Panc1 (cell line): Measurements from ENCODE around the gene PXMP2. TPM values are rescaled to one million over a fixed set of nuclear protein-coding genes. Genes with fewer than 3 reads are reported as not detected.

Source experiments
- ATAC-seq: fragments of 200-7000 bp; cut with Tn5 transposase; 2 replicates; pipeline ENCODE4 v1.9.1; 2020; ENCODE audit warnings: mild to moderate bottlenecking, moderate library complexity
- BruUV-seq: library from RNA; stranded (reverse); fragments of 400-500 nt; replicated peaks from 2 replicates; lab custom pipeline; 2021; lab: Mats Ljungman, UMichigan
- CTCF ChIA-PET: fragments of 300-600 bp; sonication (Branson Sonifier 250); formaldehyde crosslinking; loops from one replicate; lab custom pipeline; 2022; ENCODE audit warnings: antibody characterized with exemption; lab: Charles Lee
- POLR2A ChIA-PET: fragments of 300-600 bp; sonication (Branson Sonifier 250); formaldehyde crosslinking; loops from one replicate; lab custom pipeline; 2022; ENCODE audit warnings: antibody characterized with exemption; lab: Charles Lee
- DNase-seq: peaks from one replicate; pipeline ENCODE4 v3.0.0-alpha.2; 2010; ENCODE audit warnings: low read depth, low spot score
- H3K27ac ChIP-seq: 2 replicates; pipeline ENCODE4 v1.5.1; 2011; ENCODE audit warnings: mild to moderate bottlenecking, low read length, inconsistent platforms
- H3K27me3 ChIP-seq: fragments of 200-500 bp; sonication (Bioruptor generic); 2 replicates; pipeline ENCODE4 v1.6.0; 2014; ENCODE audit warnings: low read length, inconsistent platforms; ENCODE audit not compliant: control insufficient read depth, insufficient read depth
- H3K36me3 ChIP-seq: fragments of 200-500 bp; sonication (Bioruptor generic); 2 replicates; pipeline ENCODE4 v1.5.1; 2014; ENCODE audit warnings: inconsistent platforms, mild to moderate bottlenecking, low read length, moderate library complexity; ENCODE audit not compliant: control insufficient read depth, insufficient read depth
- H3K4me1 ChIP-seq: 2 replicates; pipeline ENCODE4 v1.5.1; 2011; ENCODE audit warnings: inconsistent platforms, mild to moderate bottlenecking, low read length, moderate library complexity; ENCODE audit not compliant: control insufficient read depth, insufficient read depth
- H3K4me3 ChIP-seq, 2 experiments: 2 replicates each; pipeline ENCODE4 v1.5.1; 2011 to 2012; ENCODE audit warnings: low read depth in 2 of 2, low read length in 2 of 2, mild to moderate bottlenecking in 2 of 2, inconsistent platforms in 1 of 2, moderate library complexity in 1 of 2
- H3K9me3 ChIP-seq: fragments of 200-500 bp; sonication (Bioruptor generic); 2 replicates; pipeline ENCODE4 v1.5.1; 2014; ENCODE audit warnings: low read depth, mild to moderate bottlenecking, inconsistent platforms, low read length, moderate library complexity; ENCODE audit not compliant: control insufficient read depth, insufficient read depth
- CTCF ChIP-seq: fragments of 450-650 bp; IDR thresholded peaks from 2 replicates; pipeline ENCODE4 v1.5.1; 2017; ENCODE audit warnings: mild to moderate bottlenecking
- POLR2AphosphoS5 ChIP-seq: IDR thresholded peaks from 2 replicates; pipeline ENCODE4 v1.6.1; 2012; ENCODE audit warnings: mild to moderate bottlenecking, low read depth, low read length, moderate library complexity
- REST ChIP-seq, 2 experiments: IDR thresholded peaks; 2 replicates each; pipeline ENCODE4 v1.6.1; 2011 to 2012; ENCODE audit warnings: low read depth in 2 of 2, control low read depth in 1 of 2, low read length in 1 of 2, mild to moderate bottlenecking in 1 of 2, moderate library complexity in 1 of 2; ENCODE audit not compliant: insufficient read depth in 1 of 2
- SIN3A ChIP-seq: IDR thresholded peaks from 2 replicates; pipeline ENCODE4 v1.6.1; 2012; ENCODE audit warnings: low read depth, mild to moderate bottlenecking, low read length, moderate library complexity, borderline replicate concordance; ENCODE audit not compliant: insufficient read depth
- TCF7L2 ChIP-seq: IDR thresholded peaks from 2 replicates; pipeline ENCODE4 v1.6.1; 2011; ENCODE audit warnings: mild to moderate bottlenecking, low read depth, low read length, inconsistent platforms
- in situ Hi-C: cut with HindIII; loops from 2 replicates; pipeline ENCODE4 v1.10.0; 2016; ENCODE audit warnings: low sequenced_read_pairs, low pct_unique_long_range_greater_than_20kb
- intact Hi-C: fragments of 100-400 bp; cut with micrococcal nuclease; formaldehyde crosslinking; loops from one replicate; pipeline ENCODE4 v1.10.0; 2022; ENCODE audit not compliant: unreplicated experiment
- total RNA-seq: library from RNA; stranded (reverse); gene quantifications from one replicate; pipeline ENCODE4 v1.2.1, GENCODE V29; 2021; ENCODE audit not compliant: unreplicated experiment

Gene PXMP2
- total RNA-seq, 1 experiment from 2014 or later = 21.3 TPM

GRCh38 chr12:132665149-132665491 lies 22.3 kb upstream of the PXMP2 start:
- DNase-seq = no peak
- Histone ChIP-seq H3K27ac (no peak overlapping the region), H3K4me3 (no peak overlapping the region), H3K4me1 (no peaks in the 10 kb centered on the region), H3K36me3 (peaks cover 25% of the 10 kb centered on the region), H3K9me3 (no peaks in the 10 kb centered on the region), H3K27me3 (no peaks in the 10 kb centered on the region)
- CTCF ChIA-PET = no interaction called here
- BruUV-seq = no TSS peak
- ATAC-seq = no peak
- POLR2A ChIA-PET = no interaction called here
- in situ Hi-C loops (no loop called here), intact Hi-C loops (no loop called here)
- TF ChIP-seq SIN3A (no peak), REST (IDR thresholded peaks at IDR 0.05; ENCODE audit: insufficient read depth in 1 of 2, low read depth in 2 of 2, low read length in 1 of 2) (no peak), POLR2AphosphoS5 (no peak), TCF7L2 (no peak), CTCF (no peak)

- no peak overlapping the region for H3K27ac ChIP-seq
- no peaks in the 10 kb centered on the region for H3K27me3 ChIP-seq
- no peak for DNase-seq
- H3K36me3 ChIP-seq = peaks cover 25% of the 10 kb centered on the region
- BruUV-seq = no TSS peak
- intact Hi-C loops = no loop called here
- H3K9me3 ChIP-seq = no peaks in the 10 kb centered on the region
- H3K4me3 ChIP-seq = no peak overlapping the region
- TF ChIP-seq TCF7L2 = no peak
- TF ChIP-seq POLR2AphosphoS5 = no peak
- TF ChIP-seq SIN3A = no peak
- no peak for TF ChIP-seq CTCF
- TF ChIP-seq REST (IDR thresholded peaks at IDR 0.05; ENCODE audit: insufficient read depth in 1 of 2, low read depth in 2 of 2, low read length in 1 of 2) = no peak
- ChIA-PET POLR2A (no interaction called here), CTCF (no interaction called here)
- in situ Hi-C loops = no loop called here
- H3K4me1 ChIP-seq = no peaks in the 10 kb centered on the region
- no peak for ATAC-seq
Observed at GRCh38 chr12:132665794-132666193, 21.6 kb upstream of the PXMP2 start.
